Mucosa of rectum (tissue), 2 donors: ENCODE results near the gene NR6A1.

ENCODE experiments used
- H3K27ac ChIP-seq, 2 donors: one replicate each; pipeline ENCODE4 v1.7.0; 2013; ENCODE audit warnings: inconsistent platforms in 2 of 2, low read depth in 2 of 2, low read length in 2 of 2
- H3K27me3 ChIP-seq, 2 donors: one replicate each; pipeline ENCODE4 v1.7.0; 2013; ENCODE audit warnings: low read length in 2 of 2; ENCODE audit not compliant: control insufficient read depth in 2 of 2, insufficient read depth in 2 of 2
- H3K36me3 ChIP-seq, 2 donors: one replicate each; pipeline ENCODE4 v1.7.0; 2013; ENCODE audit warnings: low read length in 2 of 2; ENCODE audit not compliant: control insufficient read depth in 2 of 2, insufficient read depth in 2 of 2
- H3K4me1 ChIP-seq, 2 donors: one replicate each; pipeline ENCODE4 v1.7.0; 2013; ENCODE audit warnings: low read length in 2 of 2, mild to moderate bottlenecking in 1 of 2; ENCODE audit not compliant: control insufficient read depth in 2 of 2, insufficient read depth in 2 of 2
- H3K4me3 ChIP-seq, 2 donors: one replicate each; pipeline ENCODE4 v1.7.0; 2013; ENCODE audit warnings: low read length in 2 of 2
- H3K9ac ChIP-seq, 2 donors: one replicate each; pipeline ENCODE4 v1.7.0; 2013; ENCODE audit warnings: low read length in 2 of 2, low read depth in 1 of 2, mild to moderate bottlenecking in 1 of 2
- H3K9me3 ChIP-seq, 2 donors: one replicate each; pipeline ENCODE4 v1.7.0; 2013; ENCODE audit warnings: low read length in 2 of 2; ENCODE audit not compliant: control insufficient read depth in 2 of 2
- donor health status: healthy.
- donor health status: Normal muscosa, but diverticular disease.

Gene NR6A1

GRCh38 chr9:124675261-124676158 lies 95.6 kb downstream of the NR6A1 start:
- H3K36me3 ChIP-seq, result no peaks in the 10 kb centered on the region
- no peak overlapping the region for H3K27ac ChIP-seq
- H3K4me1 ChIP-seq, result no peaks in the 10 kb centered on the region
- H3K27me3 ChIP-seq, result no peaks in the 10 kb centered on the region
- H3K9ac ChIP-seq, result no peak overlapping the region
- H3K9me3 ChIP-seq, result no peaks in the 10 kb centered on the region
- H3K4me3 ChIP-seq, result no peak overlapping the region

GRCh38 chr9:124674651-124675050 lies 96.5 kb downstream of the NR6A1 start:
- Histone ChIP-seq H3K27ac (no peak overlapping the region), H3K4me1 (no peaks in the 10 kb centered on the region), H3K36me3 (no peaks in the 10 kb centered on the region), H3K9me3 (no peaks in the 10 kb centered on the region), H3K4me3 (no peak overlapping the region), H3K9ac (no peak overlapping the region), H3K27me3 (no peaks in the 10 kb centered on the region)

DNA sequence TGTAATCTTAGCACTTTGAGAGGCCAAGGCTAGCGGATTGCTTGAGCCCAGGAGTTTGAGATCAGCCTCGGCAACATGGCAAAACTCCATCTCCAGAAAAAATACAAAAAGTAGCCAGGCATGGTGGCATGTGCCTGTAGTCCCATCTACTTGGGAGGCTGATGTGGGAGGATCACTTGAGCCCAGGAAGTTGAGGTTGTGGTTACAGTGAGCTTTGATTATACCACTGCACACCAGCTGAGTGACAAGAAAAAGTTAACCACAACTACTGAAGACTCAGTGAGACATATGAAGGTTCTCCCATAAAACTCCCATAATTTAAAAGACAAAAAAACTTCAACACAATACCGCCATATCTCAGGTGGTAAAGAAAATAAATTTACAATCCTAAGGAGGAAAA lies 98.0 kb downstream of the NR6A1 start:
- Histone ChIP-seq H3K27me3 (no peaks in the 10 kb centered on the region), H3K27ac (no peak overlapping the region), H3K9ac (no peak overlapping the region), H3K4me3 (no peak overlapping the region), H3K36me3 (no peaks in the 10 kb centered on the region), H3K9me3 (no peaks in the 10 kb centered on the region), H3K4me1 (no peaks in the 10 kb centered on the region)

GRCh38 chr9:124671861-124672260 lies 99.2 kb downstream of the NR6A1 start:
- no peaks in the 10 kb centered on the region for H3K36me3 ChIP-seq
- no peak overlapping the region for H3K9ac ChIP-seq
- H3K4me1 ChIP-seq, result no peaks in the 10 kb centered on the region
- H3K4me3 ChIP-seq, result no peak overlapping the region
- no peaks in the 10 kb centered on the region for H3K9me3 ChIP-seq
- H3K27me3 ChIP-seq, result no peaks in the 10 kb centered on the region
- H3K27ac ChIP-seq, result no peak overlapping the region

- H3K4me1 ChIP-seq, result peaks cover 0 to 5% of the 10 kb centered on the region in 2 donors
- H3K4me3 ChIP-seq, result no peak overlapping the region
- no peaks in the 10 kb centered on the region for H3K9me3 ChIP-seq
- no peaks in the 10 kb centered on the region for H3K27me3 ChIP-seq
- H3K36me3 ChIP-seq, result no peaks in the 10 kb centered on the region
- H3K27ac ChIP-seq, result no peak overlapping the region
- no peak overlapping the region for H3K9ac ChIP-seq
These were observed 104.5 kb downstream of the NR6A1 start for GRCh38 chr9:124666642-124667041.

GRCh38 chr9:124665391-124666058 lies 105.6 kb downstream of the NR6A1 start:
- Histone ChIP-seq H3K4me3 (no peak overlapping the region), H3K4me1 (peaks cover 0 to 5% of the 10 kb centered on the region in 2 donors), H3K27me3 (no peaks in the 10 kb centered on the region), H3K9ac (no peak overlapping the region), H3K27ac (no peak overlapping the region), H3K9me3 (no peaks in the 10 kb centered on the region), H3K36me3 (no peaks in the 10 kb centered on the region)

GRCh38 chr9:124664143-124664542 lies 107.0 kb downstream of the NR6A1 start:
- Histone ChIP-seq H3K36me3 (no peaks in the 10 kb centered on the region), H3K9ac (no peak overlapping the region), H3K27ac (no peak overlapping the region), H3K4me1 (peaks cover 0 to 5% of the 10 kb centered on the region in 2 donors), H3K9me3 (no peaks in the 10 kb centered on the region), H3K4me3 (no peak overlapping the region), H3K27me3 (no peaks in the 10 kb centered on the region)

DNA sequence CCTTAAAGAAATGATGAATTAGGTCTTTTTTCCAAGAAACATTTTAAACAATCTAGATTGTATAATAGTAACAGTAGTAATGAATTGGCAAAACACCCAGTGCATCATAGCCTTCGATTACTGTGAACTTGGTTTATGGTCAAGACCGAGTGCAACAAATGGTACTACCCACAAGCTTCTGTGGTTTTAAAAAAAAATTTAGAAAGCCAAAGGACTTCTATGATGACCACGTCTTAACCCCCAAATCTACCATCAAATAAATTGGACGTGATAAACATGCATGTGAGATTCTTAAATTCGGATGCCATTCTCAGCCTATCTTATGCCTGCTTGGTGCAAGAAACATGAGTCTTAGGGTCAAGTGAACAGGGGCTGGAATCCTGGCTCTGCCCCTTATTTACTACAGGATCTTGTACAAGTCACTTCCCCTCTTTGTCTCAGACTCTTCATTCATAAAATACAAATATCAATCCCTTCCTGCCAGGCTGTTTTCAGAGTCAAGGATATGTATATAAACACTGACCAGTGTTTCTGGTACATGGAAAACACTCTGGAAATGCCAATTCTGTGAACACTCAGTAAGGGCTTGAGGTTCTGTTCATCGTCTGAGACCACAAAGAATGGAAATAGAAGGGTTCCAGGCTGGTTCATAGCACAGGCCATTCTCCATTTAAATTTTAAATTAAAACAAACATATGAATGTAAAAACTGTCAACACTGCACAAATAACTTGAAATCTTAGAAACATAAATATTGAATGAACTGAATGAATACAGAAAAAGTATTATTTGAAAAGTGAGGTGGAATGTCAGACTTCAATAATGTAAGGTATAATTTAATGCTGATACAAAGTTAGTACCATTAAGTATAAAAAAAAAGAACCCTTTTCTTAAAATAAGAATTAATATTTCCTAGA lies 107.8 kb downstream of the NR6A1 start:
- Histone ChIP-seq H3K9ac (no peak overlapping the region), H3K27me3 (no peaks in the 10 kb centered on the region), H3K27ac (no peak overlapping the region), H3K9me3 (no peaks in the 10 kb centered on the region), H3K4me1 (peaks cover 0 to 5% of the 10 kb centered on the region in 2 donors), H3K36me3 (no peaks in the 10 kb centered on the region), H3K4me3 (no peak overlapping the region)

GRCh38 chr9:124662561-124662960 lies 108.5 kb downstream of the NR6A1 start:
- H3K9me3 ChIP-seq, result no peaks in the 10 kb centered on the region
- no peaks in the 10 kb centered on the region for H3K27me3 ChIP-seq
- H3K27ac ChIP-seq, result no peak overlapping the region
- no peak overlapping the region for H3K9ac ChIP-seq
- H3K4me3 ChIP-seq, result no peak overlapping the region
- peaks cover 0 to 9% of the 10 kb centered on the region in 2 donors for H3K4me1 ChIP-seq
- no peaks in the 10 kb centered on the region for H3K36me3 ChIP-seq
